GDM1 (cell line): ENCODE results near the gene CHMP4B.

Experiments
- DNase-seq: peaks from one replicate; lab custom pipeline; 2025; lab: John Stamatoyannopoulos, UW

The CHMP4B gene

GRCh38 chr20:33864324-33864963, 53.3 kb downstream of the CHMP4B start:
- no peak for DNase-seq

GRCh38 chr20:33865761-33866370, 54.7 kb downstream of the CHMP4B start:
- no peak for DNase-seq

GRCh38 chr20:33866398-33867100, 55.4 kb downstream of the CHMP4B start:
- DNase-seq, result no peak

DNA sequence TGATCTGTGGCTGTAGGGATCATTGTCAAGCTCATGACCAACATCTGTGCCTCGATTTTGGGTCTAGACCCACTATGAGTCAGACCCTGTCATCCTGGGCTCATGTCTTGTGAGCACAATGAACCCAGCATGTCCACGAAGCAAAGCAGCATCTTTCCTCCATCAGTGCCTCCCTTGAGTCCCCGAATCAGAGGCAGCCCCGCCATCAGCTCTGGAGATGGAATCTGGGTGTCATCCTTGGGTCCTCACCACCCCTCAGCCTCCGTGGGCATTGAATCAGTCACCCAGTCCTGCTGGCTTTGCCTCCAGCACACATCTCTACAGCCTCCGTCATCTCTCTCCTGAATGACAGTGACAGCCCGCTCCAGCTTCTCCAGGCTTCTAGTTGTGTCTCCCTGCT, 56.9 kb downstream of the CHMP4B start:
- DNase-seq, result no peak

GRCh38 chr20:33868595-33868994, 57.4 kb downstream of the CHMP4B start:
- DNase-seq, result no peak

GRCh38 chr20:33869283-33869682, 58.1 kb downstream of the CHMP4B start:
- DNase-seq, result no peak

GRCh38 chr20:33871362-33871761, 60.2 kb downstream of the CHMP4B start:
- DNase-seq, result no peak

DNA sequence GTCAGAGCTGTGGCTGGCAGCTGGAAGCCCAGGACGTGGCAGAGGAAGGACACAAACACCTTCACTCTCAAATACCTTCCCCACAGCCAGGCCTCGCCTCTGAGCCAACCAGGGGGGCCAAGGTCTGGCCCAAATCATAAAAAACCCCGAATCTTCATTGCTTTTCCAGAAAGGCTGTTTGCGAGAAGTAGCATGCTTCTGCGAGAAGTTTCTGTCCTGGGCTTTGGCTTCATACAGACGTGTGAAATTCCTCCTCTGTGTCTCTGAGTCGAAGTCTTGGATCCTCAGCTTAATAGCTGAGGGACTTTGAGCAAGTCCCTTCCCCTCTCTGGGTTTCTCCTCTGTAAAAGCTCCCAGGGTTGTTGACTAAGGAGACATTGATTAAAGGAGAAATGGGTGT, 63.0 kb downstream of the CHMP4B start:
- DNase-seq, result no peak

GRCh38 chr20:33875055-33875454, 63.9 kb downstream of the CHMP4B start:
- DNase-seq, result no peak

- DNase-seq, result no peak
These were observed 64.4 kb downstream of the CHMP4B start for GRCh38 chr20:33875534-33876026.

DNA sequence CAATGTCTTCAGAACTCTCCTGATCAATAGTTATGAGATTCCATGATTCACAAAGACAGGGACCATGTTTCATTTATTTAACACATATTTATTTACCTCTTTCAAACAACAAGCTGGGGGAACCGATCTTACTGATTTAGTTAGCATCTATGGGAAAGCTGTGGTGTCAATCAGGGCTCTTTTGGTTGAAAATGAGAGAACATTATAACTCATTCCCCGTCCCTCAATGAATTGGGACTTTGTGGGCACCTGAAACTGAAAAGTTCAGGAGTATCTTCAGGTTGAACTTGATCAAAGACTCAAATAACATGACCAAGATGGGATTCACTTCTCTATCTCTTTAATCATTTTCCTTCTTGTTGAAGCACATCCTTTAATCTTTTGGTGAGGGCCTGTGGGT, 67.4 kb downstream of the CHMP4B start:
- no peak for DNase-seq

GRCh38 chr20:33880396-33880795, 69.2 kb downstream of the CHMP4B start:
- DNase-seq, result no peak

- DNase-seq, result no peak
These were observed 70.8 kb downstream of the CHMP4B start for GRCh38 chr20:33881989-33882388.

- DNase-seq, result no peak
These were observed 71.3 kb downstream of the CHMP4B start for GRCh38 chr20:33882481-33882880.

DNA sequence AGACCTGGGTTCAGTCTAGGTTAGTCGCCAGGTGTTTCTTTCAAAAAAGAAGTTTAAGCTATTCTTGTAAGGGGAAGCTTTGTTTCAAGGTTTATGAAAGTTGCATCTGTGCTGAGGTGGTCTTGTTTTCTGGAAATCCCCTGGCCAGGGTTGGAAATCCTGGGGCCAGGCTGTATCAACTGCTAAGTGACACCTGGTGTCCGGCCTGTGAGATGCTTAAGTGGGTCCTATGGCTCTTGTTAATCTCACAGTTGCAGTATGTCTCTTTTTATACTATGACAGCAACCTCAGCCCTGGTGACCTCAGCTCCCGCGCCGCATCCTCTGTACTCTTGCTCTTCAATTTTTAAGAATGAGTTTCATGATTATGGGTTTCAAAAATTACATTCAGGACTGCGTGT, 72.0 kb downstream of the CHMP4B start:
- no peak for DNase-seq

- no peak for DNase-seq
These were observed 73.5 kb downstream of the CHMP4B start for GRCh38 chr20:33884633-33885032.

DNA sequence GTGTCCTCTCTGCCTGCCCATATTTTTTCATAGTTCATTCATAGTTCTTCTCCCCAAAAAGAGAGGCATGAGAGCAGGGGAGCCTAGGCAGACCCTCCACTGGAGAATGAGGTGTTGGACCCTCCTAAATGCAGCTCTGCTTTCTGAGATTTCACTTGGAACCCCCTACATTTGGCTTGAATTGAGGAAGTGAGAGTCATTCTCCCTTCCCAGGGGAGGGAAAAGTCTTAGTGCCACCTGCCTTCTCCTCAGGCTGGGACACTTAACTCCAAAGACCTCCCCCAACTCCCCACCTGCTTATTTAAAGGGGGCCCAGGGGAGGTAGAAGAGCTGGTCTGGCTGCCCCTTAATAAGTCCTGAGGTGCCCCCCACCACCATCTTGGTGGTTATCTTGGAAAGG, 78.2 kb downstream of the CHMP4B start:
- DNase-seq, result no peak

DNA sequence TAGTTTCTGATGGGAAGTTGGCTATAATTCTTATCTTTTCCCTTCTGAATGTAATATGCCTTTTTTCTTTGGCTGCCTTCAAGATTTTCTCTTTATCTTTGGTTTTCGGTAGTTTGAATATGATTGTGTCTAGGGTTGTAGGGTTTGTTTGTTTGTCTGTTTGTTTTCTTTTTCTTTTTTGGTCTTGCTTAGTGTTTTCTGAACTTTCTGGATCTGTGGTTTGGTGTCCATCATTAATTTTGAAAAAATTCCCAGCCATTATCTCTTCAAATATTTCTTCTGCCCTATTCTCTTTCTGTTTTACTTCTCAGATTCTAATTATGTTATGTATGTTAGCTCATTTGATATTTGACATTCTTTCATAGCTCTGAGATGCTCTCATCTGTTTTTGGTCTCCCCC, 79.4 kb downstream of the CHMP4B start:
- DNase-seq, result no peak

- no peak for DNase-seq
These were observed 82.2 kb downstream of the CHMP4B start for GRCh38 chr20:33893314-33893713.

DNA sequence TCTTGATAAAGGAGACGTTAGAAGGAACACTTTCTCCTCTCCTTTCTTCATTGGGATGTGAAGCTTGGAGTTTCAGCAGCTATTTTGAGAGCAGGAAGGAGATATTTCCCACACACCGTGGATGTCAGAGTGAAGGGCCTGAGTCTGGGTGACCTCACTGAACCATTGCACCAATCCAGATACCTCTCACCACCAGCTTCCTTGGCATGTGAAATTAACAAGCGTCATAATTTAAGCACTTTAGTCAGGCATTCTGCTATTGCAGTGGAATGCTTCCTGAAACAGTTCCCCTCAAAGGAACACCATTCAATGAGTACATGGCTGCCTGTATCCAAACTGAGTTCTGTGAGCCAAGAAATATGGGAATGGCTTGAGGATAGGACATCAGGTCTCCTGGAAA, 83.7 kb downstream of the CHMP4B start:
- DNase-seq, result no peak

- no peak for DNase-seq
These were observed 85.4 kb downstream of the CHMP4B start for GRCh38 chr20:33896509-33896908.

DNA sequence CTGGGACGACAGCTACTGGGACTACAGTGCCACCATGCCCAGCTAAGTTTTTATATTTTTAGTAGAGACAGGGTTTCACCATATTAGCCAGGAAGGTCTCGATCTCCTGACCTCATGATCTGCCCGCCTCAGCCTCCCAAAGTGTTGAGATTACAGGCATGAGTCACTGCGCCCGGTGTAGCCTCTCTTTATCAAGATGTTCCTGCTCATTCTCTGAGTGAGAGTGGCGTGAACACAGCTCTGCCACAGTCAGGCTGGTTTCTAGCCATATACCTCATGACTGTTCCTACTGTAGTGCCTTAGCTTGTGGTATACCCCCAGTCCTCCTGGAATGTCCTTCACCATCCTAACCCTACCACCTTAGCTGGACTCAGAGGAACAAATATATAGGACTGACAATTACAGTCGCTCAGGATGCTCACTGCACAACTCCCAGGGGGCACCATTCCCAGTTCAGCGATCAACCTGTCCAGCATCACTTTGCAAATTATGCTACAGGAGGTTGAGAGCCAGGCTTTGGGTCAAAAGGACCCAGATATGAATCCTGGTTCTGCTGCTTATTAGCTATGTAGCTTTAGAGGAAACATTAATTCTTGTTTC, 86.3 kb downstream of the CHMP4B start:
- no peak for DNase-seq

DNA sequence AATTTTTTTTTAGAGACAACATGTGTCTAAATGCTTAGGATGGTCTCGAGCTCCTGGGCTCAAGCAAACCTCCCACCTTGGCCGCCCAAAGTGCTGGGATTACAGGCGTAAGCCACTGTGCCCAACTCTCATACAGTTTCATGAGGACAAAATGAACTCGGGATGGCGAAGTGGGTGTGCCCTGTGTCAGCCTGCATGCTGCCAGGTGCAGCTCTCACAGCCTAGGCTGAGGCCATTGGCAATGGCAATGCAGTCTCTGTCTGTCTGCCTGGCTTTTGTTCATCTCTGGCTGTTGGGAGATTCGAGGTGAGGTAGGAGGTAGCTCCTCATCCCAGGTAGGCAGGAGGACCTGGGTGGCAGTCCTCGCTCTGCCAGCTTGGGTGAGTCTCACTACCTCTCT, 88.0 kb downstream of the CHMP4B start:
- no peak for DNase-seq
